Measurements from ENCODE around the gene RGS5. TPM values are rescaled to one million over a fixed set of nuclear protein-coding genes. Genes with fewer than 3 reads are reported as not detected.
A peak's percentile ranks its signal among the peaks of the same experiment; 100 is the strongest.

The RGS5 gene
- total and polyA plus RNA-seq, 12 donors = 56.5 to 660 (median 183) TPM

GRCh38 chr1:163166886-163167555 lies 35.7 kb downstream of the RGS5 start:
- Histone ChIP-seq H3K27me3 (no peaks in the 10 kb centered on the region), H3K9me3 (replicated peaks in 1 of 3) (no peaks in the 10 kb centered on the region), H3K4me1 (replicated peaks in 1 of 2) (peaks cover 7 to 34% of the 10 kb centered on the region in 2 donors), H3K36me3 (replicated peaks in 1 of 2) (no peaks in the 10 kb centered on the region), H3K4me3 (no peak overlapping the region), H3K27ac (peak overlapping the region in 4 of 5 donors; percentile 14 to 68 (median 48))
- intact Hi-C loops (cut with DNase I) = no loop called here
- WGBS, 4 donors = 59 to 66% (median 63%) methylated on average over 6 of the region's 6 CpGs
- DNase-seq = no peak
- no peak for TF ChIP-seq CTCF (IDR thresholded peaks at IDR 0.05)
- TF ChIP-seq POLR2A (IDR thresholded peaks at IDR 0.05) = no peak

- Histone ChIP-seq H3K27ac (peak overlapping the region in 2 of 5 donors; percentile 17 to 47), H3K4me3 (no peak overlapping the region), H3K36me3 (replicated peaks in 1 of 2) (no peaks in the 10 kb centered on the region), H3K4me1 (replicated peaks in 1 of 2) (peaks cover 7 to 40% of the 10 kb centered on the region in 2 donors), H3K27me3 (no peaks in the 10 kb centered on the region), H3K9me3 (replicated peaks in 1 of 3) (no peaks in the 10 kb centered on the region)
- intact Hi-C loops (cut with DNase I) = no loop called here
- TF ChIP-seq POLR2A (IDR thresholded peaks at IDR 0.05) (no peak), CTCF (IDR thresholded peaks at IDR 0.05) (no peak)
- DNase-seq = no peak
- WGBS, 4 donors = 87 to 97% (median 91%) methylated on average over 2 of the region's 2 CpGs
These were observed 37.6 kb downstream of the RGS5 start for GRCh38 chr1:163165119-163165518.

- Histone ChIP-seq H3K4me3 (no peak overlapping the region), H3K4me1 (replicated peaks in 1 of 2) (peaks cover 7 to 40% of the 10 kb centered on the region in 2 donors), H3K9me3 (replicated peaks in 1 of 3) (no peaks in the 10 kb centered on the region), H3K27ac (peak overlapping the region in 1 of 5 donors; percentile 17), H3K27me3 (no peaks in the 10 kb centered on the region), H3K36me3 (replicated peaks in 1 of 2) (no peaks in the 10 kb centered on the region)
- 68 to 87% (median 79%) methylated on average over 4 of the region's 4 CpGs for WGBS, 4 donors
- DNase-seq = peak in 1 of 7 donors; percentile 67
- intact Hi-C loops (cut with DNase I) = no loop called here
- TF ChIP-seq POLR2A (IDR thresholded peaks at IDR 0.05) (no peak), CTCF (IDR thresholded peaks at IDR 0.05) (no peak)
These were observed 38.7 kb downstream of the RGS5 start for GRCh38 chr1:163163881-163164582.

GRCh38 chr1:163163163-163163562 lies 39.6 kb downstream of the RGS5 start:
- Histone ChIP-seq H3K27me3 (no peaks in the 10 kb centered on the region), H3K4me1 (replicated peaks in 1 of 2) (peaks cover 7 to 34% of the 10 kb centered on the region in 2 donors), H3K9me3 (replicated peaks in 1 of 3) (no peaks in the 10 kb centered on the region), H3K27ac (peak overlapping the region in 1 of 5 donors; percentile 1), H3K4me3 (no peak overlapping the region), H3K36me3 (replicated peaks in 1 of 2) (no peaks in the 10 kb centered on the region)
- DNase-seq = no peak
- TF ChIP-seq POLR2A (IDR thresholded peaks at IDR 0.05) (no peak), CTCF (IDR thresholded peaks at IDR 0.05) (no peak)
- intact Hi-C loops (cut with DNase I) = no loop called here
- WGBS, 4 donors = 62 to 82% (median 73%) methylated on average over 4 of the region's 4 CpGs
